Smooth muscle cell (in vitro differentiated cells): ENCODE measurements around the gene SQSTM1. TPM values are rescaled to one million over a fixed set of nuclear protein-coding genes. Genes with fewer than 3 reads are reported as not detected.

Experiments used
- DNase-seq: peaks from one replicate; lab custom pipeline; 2025; ENCODE audit not compliant: unreplicated experiment; lab: John Stamatoyannopoulos, UW
- H2AFZ ChIP-seq: fragments of 200-600 bp; sonication (generic); 2 replicates; pipeline ENCODE4 v1.6.0; 2016; ENCODE audit warnings: antibody characterized with exemption, low read depth, mild to moderate bottlenecking
- H3F3A ChIP-seq: fragments of 200-600 bp; sonication (generic); 2 replicates; pipeline ENCODE4 v1.6.0; 2017; ENCODE audit warnings: antibody characterized with exemption, low read depth
- H3K27ac ChIP-seq: fragments of 200-600 bp; sonication (generic); 2 replicates; pipeline ENCODE4 v1.5.1; 2016; ENCODE audit warnings: low read depth, mild to moderate bottlenecking
- H3K27me3 ChIP-seq: fragments of 200-600 bp; sonication (generic); 2 replicates; pipeline ENCODE4 v1.6.1; 2016; ENCODE audit warnings: low read depth, mild to moderate bottlenecking
- H3K36me3 ChIP-seq: fragments of 200-600 bp; sonication (generic); 2 replicates; pipeline ENCODE4 v1.5.1; 2016; ENCODE audit warnings: low read depth
- H3K4me1 ChIP-seq: fragments of 200-600 bp; sonication (generic); 2 replicates; pipeline ENCODE4 v1.5.1; 2016; ENCODE audit warnings: low read depth
- H3K4me2 ChIP-seq: fragments of 200-600 bp; sonication (generic); 2 replicates; pipeline ENCODE4 v1.6.0; 2016; ENCODE audit warnings: mild to moderate bottlenecking
- H3K4me3 ChIP-seq: fragments of 200-600 bp; sonication (generic); 2 replicates; pipeline ENCODE4 v1.5.1; 2016; ENCODE audit warnings: mild to moderate bottlenecking
- H3K79me2 ChIP-seq: fragments of 200-600 bp; sonication (generic); 2 replicates; pipeline ENCODE4 v1.6.0; 2016; ENCODE audit warnings: low read depth, mild to moderate bottlenecking
- H3K9ac ChIP-seq: fragments of 200-600 bp; sonication (generic); 2 replicates; pipeline ENCODE4 v1.6.0; 2016; ENCODE audit warnings: low read depth
- H3K9me3 ChIP-seq: fragments of 200-600 bp; sonication (generic); replicated peaks from 2 replicates; pipeline ENCODE4 v1.5.1; 2016; ENCODE audit warnings: low read depth
- H4K20me1 ChIP-seq: fragments of 200-600 bp; sonication (generic); 2 replicates; pipeline ENCODE4 v1.6.0; 2016; ENCODE audit warnings: low read depth
- WGBS: methylation state at CpG from one replicate; pipeline ENCODE4 v1.1.7; 2016; ENCODE audit warnings: low lambda C conversion rate; 5-methylcytosine and 5-hydroxymethylcytosine counted together
- polyA plus RNA-seq: library from polyadenylated mRNA; unstranded; fragments of >200 nt; fragmentation: Nextera tagmentation; extraction: Ambion mirVana; gene quantifications from 2 replicates; pipeline ENCODE4 v1.2.1, GENCODE V29; 2016
- total RNA-seq: library from RNA; depleted of rRNA; stranded (reverse); fragments of >200 nt; gene quantifications from 2 replicates; pipeline ENCODE4 v1.2.3, GENCODE V29; 2014
- TF ChIP-seq, protein P1 (sequence below): fragments of 200-600 bp; sonication (generic); IDR thresholded peaks from 2 replicates; pipeline ENCODE4 v1.5.1; 2017; ENCODE audit warnings: borderline replicate concordance, mild to moderate bottlenecking, antibody characterized with exemption; ENCODE audit not compliant: insufficient read depth, poor library complexity, severe bottlenecking

The SQSTM1 gene
- total and polyA plus RNA-seq, 2 experiments from 2014 or later = 114 to 159 TPM

- WGBS = 91% methylated on average over 9 of the region's 9 CpGs
- Histone ChIP-seq H3K27ac (no peak overlapping the region), H3K36me3 (peaks cover 14% of the 10 kb centered on the region)
Observed at GRCh38 chr5:179773686-179774040, 47.0 kb upstream of the SQSTM1 start.

DNA sequence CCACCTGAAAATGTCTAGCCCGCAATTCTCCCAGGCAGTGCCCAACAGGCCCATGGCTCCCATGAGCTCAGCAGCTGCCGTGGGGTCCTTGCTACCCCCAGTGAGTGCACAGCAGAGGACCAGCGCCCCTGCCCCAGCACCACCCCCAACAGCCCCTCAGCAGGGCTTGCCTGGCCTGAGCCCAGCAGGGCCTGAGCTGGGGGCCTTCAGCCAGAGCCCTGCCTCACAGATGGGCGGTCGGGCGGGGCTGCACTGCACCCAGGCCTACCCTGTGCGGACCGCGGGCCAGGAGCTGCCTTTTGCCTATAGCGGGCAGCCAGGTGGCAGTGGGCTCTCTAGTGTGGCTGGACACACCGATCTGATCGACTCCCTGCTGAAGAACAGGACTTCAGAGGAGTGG is 46.3 kb upstream of the SQSTM1 start:
- peaks cover 14% of the 10 kb centered on the region for H3K36me3 ChIP-seq
- no peaks in the 10 kb centered on the region for H3K27me3 ChIP-seq
- no peak for DNase-seq
- H3K79me2 ChIP-seq = peaks cover 22% of the 10 kb centered on the region
- no peaks in the 10 kb centered on the region for H3F3A ChIP-seq
- H3K27ac ChIP-seq = no peak overlapping the region
- whole genome bisulfite sequencing = over 99% methylated on average over 11 of the region's 12 CpGs
- no peaks in the 10 kb centered on the region for H3K9me3 ChIP-seq
- H4K20me1 ChIP-seq = peaks cover 12% of the 10 kb centered on the region
- no peak overlapping the region for H3K4me3 ChIP-seq
- no peak overlapping the region for H3K9ac ChIP-seq
- no peak overlapping the region for H2AFZ ChIP-seq
- TF ChIP-seq, protein P1, sequence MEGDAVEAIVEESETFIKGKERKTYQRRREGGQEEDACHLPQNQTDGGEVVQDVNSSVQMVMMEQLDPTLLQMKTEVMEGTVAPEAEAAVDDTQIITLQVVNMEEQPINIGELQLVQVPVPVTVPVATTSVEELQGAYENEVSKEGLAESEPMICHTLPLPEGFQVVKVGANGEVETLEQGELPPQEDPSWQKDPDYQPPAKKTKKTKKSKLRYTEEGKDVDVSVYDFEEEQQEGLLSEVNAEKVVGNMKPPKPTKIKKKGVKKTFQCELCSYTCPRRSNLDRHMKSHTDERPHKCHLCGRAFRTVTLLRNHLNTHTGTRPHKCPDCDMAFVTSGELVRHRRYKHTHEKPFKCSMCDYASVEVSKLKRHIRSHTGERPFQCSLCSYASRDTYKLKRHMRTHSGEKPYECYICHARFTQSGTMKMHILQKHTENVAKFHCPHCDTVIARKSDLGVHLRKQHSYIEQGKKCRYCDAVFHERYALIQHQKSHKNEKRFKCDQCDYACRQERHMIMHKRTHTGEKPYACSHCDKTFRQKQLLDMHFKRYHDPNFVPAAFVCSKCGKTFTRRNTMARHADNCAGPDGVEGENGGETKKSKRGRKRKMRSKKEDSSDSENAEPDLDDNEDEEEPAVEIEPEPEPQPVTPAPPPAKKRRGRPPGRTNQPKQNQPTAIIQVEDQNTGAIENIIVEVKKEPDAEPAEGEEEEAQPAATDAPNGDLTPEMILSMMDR = no peak
- H3K4me2 ChIP-seq = no peak overlapping the region
- no peaks in the 10 kb centered on the region for H3K4me1 ChIP-seq

More at GRCh38 chr5:179773686-179774040, 47.0 kb upstream of the SQSTM1 start:
- Histone ChIP-seq H3K4me3 (no peak overlapping the region), H4K20me1 (peaks cover 18% of the 10 kb centered on the region), H3K9me3 (no peaks in the 10 kb centered on the region), H3K27me3 (no peaks in the 10 kb centered on the region), H3K4me2 (no peak overlapping the region), H2AFZ (no peak overlapping the region), H3K4me1 (no peaks in the 10 kb centered on the region), H3K79me2 (peaks cover 29% of the 10 kb centered on the region), H3K9ac (no peak overlapping the region), H3F3A (no peaks in the 10 kb centered on the region)
- TF ChIP-seq, protein P1 = no peak
- DNase-seq = no peak

GRCh38 chr5:179776411-179776938 is 44.2 kb upstream of the SQSTM1 start:
- H3K79me2 ChIP-seq = peaks cover 5% of the 10 kb centered on the region
- H3F3A ChIP-seq = no peaks in the 10 kb centered on the region
- no peaks in the 10 kb centered on the region for H3K27me3 ChIP-seq
- no peaks in the 10 kb centered on the region for H3K4me1 ChIP-seq
- TF ChIP-seq, protein P1 = no peak
- no peak overlapping the region for H3K27ac ChIP-seq
- no peak for DNase-seq
- H3K36me3 ChIP-seq = peaks cover 5% of the 10 kb centered on the region
- H3K9me3 ChIP-seq = no peaks in the 10 kb centered on the region
- 98% methylated on average over 11 of the region's 11 CpGs for WGBS
- H3K9ac ChIP-seq = no peak overlapping the region
- H2AFZ ChIP-seq = no peak overlapping the region
- H3K4me3 ChIP-seq = no peak overlapping the region
- H3K4me2 ChIP-seq = no peak overlapping the region
- peaks cover 3% of the 10 kb centered on the region for H4K20me1 ChIP-seq

DNA sequence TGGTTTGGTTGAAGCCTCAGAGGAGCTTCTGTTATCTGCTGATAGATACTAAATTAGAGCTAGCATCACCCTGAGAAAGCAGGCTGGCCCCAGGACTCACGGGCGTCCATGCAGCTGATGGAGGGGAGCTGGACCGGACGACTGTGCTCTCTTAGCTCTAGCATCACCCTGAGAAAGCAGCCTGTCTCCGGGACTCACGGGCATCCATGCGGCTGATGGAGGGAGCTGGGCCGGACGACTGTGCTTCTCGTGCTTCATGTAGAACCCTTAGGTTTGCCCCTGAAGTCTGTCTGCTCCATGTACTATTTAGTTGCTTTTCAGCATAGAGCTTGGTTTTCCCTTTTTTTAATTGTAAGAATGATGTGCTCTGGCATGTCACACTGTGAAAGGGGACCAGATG is 43.2 kb upstream of the SQSTM1 start:
- DNase-seq = no peak
- H3K36me3 ChIP-seq = peaks cover 5% of the 10 kb centered on the region
- no peaks in the 10 kb centered on the region for H3K4me1 ChIP-seq
- peaks cover 5% of the 10 kb centered on the region for H3K79me2 ChIP-seq
- peaks cover 3% of the 10 kb centered on the region for H4K20me1 ChIP-seq
- TF ChIP-seq, protein P1 = no peak
- H3K4me3 ChIP-seq = no peak overlapping the region
- H3K4me2 ChIP-seq = no peak overlapping the region
- H3K27me3 ChIP-seq = no peaks in the 10 kb centered on the region
- no peak overlapping the region for H3K27ac ChIP-seq
- H2AFZ ChIP-seq = no peak overlapping the region
- WGBS = 94% methylated on average over 10 of the region's 10 CpGs
- H3K9me3 ChIP-seq = no peaks in the 10 kb centered on the region
- no peak overlapping the region for H3K9ac ChIP-seq
- no peaks in the 10 kb centered on the region for H3F3A ChIP-seq
